ENCODE data around the gene TMEM132D.

TMEM132D gene

GRCh38 chr12:129025055-129025454 is 878.8 kb downstream of the TMEM132D start:
- no peak for DNase-seq

Data from DMS79 treated with DMSO at 0.1 percent for 48 hours (cell line).